ENCODE measurements around the gene SGIP1.

SGIP1 gene

GRCh38 chr1:66528580-66528979, 5.4 kb upstream of the SGIP1 start:
- no peak for DNase-seq (ENCODE audit: low spot score)
- no peaks in the 10 kb centered on the region for H3K9me3 ChIP-seq (ENCODE audit: severe bottlenecking)
- ATAC-seq (ENCODE audit: low read depth) = no peak
- H3K27ac ChIP-seq (ENCODE audit: poor library complexity, severe bottlenecking) = no peak overlapping the region
- TF ChIP-seq, protein P1, sequence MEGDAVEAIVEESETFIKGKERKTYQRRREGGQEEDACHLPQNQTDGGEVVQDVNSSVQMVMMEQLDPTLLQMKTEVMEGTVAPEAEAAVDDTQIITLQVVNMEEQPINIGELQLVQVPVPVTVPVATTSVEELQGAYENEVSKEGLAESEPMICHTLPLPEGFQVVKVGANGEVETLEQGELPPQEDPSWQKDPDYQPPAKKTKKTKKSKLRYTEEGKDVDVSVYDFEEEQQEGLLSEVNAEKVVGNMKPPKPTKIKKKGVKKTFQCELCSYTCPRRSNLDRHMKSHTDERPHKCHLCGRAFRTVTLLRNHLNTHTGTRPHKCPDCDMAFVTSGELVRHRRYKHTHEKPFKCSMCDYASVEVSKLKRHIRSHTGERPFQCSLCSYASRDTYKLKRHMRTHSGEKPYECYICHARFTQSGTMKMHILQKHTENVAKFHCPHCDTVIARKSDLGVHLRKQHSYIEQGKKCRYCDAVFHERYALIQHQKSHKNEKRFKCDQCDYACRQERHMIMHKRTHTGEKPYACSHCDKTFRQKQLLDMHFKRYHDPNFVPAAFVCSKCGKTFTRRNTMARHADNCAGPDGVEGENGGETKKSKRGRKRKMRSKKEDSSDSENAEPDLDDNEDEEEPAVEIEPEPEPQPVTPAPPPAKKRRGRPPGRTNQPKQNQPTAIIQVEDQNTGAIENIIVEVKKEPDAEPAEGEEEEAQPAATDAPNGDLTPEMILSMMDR (IDR thresholded peaks at IDR 0.05; ENCODE audit: poor library complexity, severe bottlenecking) = no peak
- no peaks in the 10 kb centered on the region for H3K36me3 ChIP-seq (ENCODE audit: low read depth)
- no peak overlapping the region for H3K4me3 ChIP-seq (ENCODE audit: severe bottlenecking)
- no peaks in the 10 kb centered on the region for H3K4me1 ChIP-seq (ENCODE audit: insufficient read depth, poor library complexity, severe bottlenecking)
- no peaks in the 10 kb centered on the region for H3K27me3 ChIP-seq (ENCODE audit: insufficient read depth, poor library complexity, severe bottlenecking)

DNA sequence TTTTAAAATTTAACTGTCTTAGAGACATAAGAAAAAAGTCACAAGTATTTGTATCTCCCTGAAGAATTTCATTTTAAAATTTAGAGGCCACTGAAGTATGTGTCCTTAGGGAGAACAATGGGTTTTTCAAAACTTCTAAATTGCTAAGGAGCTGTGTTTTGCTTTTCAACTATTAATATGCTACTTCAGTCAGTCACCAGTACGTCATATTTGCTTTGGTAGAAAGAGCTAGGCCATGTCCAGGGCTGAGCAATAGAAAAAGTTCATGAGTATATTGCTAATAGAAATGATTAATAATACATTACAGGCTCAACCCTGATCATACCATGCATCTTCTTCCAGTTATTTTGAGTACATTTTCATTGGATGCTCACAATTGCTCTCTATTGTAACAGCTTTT, 1.7 kb upstream of the SGIP1 start:
- Histone ChIP-seq H3K9me3 (ENCODE audit: severe bottlenecking) (no peaks in the 10 kb centered on the region), H3K27ac (ENCODE audit: poor library complexity, severe bottlenecking) (no peak overlapping the region), H3K36me3 (ENCODE audit: low read depth) (no peaks in the 10 kb centered on the region), H3K4me3 (ENCODE audit: severe bottlenecking) (no peak overlapping the region), H3K27me3 (ENCODE audit: insufficient read depth, poor library complexity, severe bottlenecking) (no peaks in the 10 kb centered on the region), H3K4me1 (ENCODE audit: insufficient read depth, poor library complexity, severe bottlenecking) (no peaks in the 10 kb centered on the region)
- ATAC-seq (ENCODE audit: low read depth) (no peak), DNase-seq (ENCODE audit: low spot score) (no peak)
- TF ChIP-seq, protein P1 (IDR thresholded peaks at IDR 0.05; ENCODE audit: poor library complexity, severe bottlenecking) = no peak

DNA sequence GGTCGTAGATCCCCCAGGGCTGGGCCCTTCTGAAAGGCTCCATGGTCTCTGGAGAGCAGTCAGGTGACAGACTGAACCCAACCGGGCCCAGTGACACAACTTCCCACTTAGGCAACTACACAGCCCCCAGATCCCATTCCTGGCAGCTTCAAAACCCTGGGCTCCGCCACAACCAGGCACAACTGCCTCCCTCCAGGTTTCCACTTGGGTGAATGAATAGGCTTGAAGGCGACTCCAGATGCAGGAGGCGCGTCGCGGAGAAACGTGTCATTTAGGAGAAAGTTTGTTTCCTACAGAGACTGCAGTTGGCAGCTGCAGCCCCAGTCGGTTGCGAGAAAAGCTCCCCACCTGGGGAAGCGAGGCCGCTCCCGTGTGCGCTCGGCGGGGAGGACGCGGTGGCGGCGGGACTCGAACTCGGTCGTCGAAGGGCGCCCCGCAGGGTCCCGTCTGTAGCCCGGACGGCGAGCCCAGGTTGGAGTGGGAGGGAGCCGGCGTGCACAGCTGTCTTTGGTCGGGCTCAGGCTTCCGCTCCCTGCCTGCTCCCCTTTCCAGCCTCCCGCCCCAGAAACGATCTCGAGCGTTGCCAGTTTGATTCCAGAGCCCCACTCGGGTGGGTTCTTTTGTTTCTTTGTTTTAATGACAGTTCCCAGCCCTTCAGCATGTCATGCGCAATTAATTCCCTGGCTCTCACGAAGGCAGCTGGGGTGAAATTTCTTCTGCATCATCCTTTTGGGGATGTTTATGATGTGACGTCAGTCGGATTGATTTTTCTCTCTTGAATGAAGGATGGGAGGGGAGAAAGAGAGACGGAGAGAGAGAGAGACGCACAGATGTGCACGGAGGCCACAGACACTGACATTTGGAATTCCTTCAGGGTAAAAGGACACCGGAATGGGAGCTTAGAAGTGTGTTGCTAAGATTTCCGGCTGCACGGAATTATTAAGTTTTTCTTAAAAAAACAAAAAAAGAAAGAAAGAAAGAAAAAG, 862 bp upstream of the SGIP1 start:
- peak overlapping the region; percentile 6 for H3K4me3 ChIP-seq (ENCODE audit: severe bottlenecking)
- DNase-seq (ENCODE audit: low spot score) (no peak), ATAC-seq (ENCODE audit: low read depth) (peak; percentile 51)
- no peaks in the 10 kb centered on the region for H3K9me3 ChIP-seq (ENCODE audit: severe bottlenecking)
- no peaks in the 10 kb centered on the region for H3K36me3 ChIP-seq (ENCODE audit: low read depth)
- no peak overlapping the region for H3K27ac ChIP-seq (ENCODE audit: poor library complexity, severe bottlenecking)
- no peaks in the 10 kb centered on the region for H3K4me1 ChIP-seq (ENCODE audit: insufficient read depth, poor library complexity, severe bottlenecking)
- H3K27me3 ChIP-seq (ENCODE audit: insufficient read depth, poor library complexity, severe bottlenecking) = no peaks in the 10 kb centered on the region
- TF ChIP-seq, protein P1 (IDR thresholded peaks at IDR 0.05; ENCODE audit: poor library complexity, severe bottlenecking) = no peak

DNA sequence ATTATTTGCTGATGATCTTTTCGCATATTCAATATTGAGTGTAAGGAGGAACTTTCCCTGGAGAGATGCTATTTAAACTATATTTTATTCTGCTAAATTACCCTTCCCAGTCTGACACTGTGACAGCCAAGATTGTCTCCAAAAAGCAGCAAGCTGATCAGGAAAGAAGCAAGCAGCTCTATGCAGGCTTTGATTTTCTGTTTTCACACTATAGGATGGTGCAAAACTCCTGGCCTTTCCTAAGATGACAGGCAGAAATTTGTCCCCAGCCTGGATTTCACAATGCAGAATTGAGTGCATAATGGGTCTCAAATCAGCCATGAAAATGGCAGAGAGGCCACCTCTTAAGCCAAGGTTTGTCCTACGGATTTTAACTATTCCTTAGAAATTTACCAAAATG, 1.1 kb downstream of the SGIP1 start:
- Histone ChIP-seq H3K27me3 (ENCODE audit: insufficient read depth, poor library complexity, severe bottlenecking) (no peaks in the 10 kb centered on the region), H3K27ac (ENCODE audit: poor library complexity, severe bottlenecking) (no peak overlapping the region), H3K9me3 (ENCODE audit: severe bottlenecking) (no peaks in the 10 kb centered on the region), H3K36me3 (ENCODE audit: low read depth) (no peaks in the 10 kb centered on the region), H3K4me3 (ENCODE audit: severe bottlenecking) (no peak overlapping the region), H3K4me1 (ENCODE audit: insufficient read depth, poor library complexity, severe bottlenecking) (peaks cover 4% of the 10 kb centered on the region)
- DNase-seq (ENCODE audit: low spot score) (no peak), ATAC-seq (ENCODE audit: low read depth) (no peak)
- TF ChIP-seq, protein P1 (IDR thresholded peaks at IDR 0.05; ENCODE audit: poor library complexity, severe bottlenecking) = no peak

- TF ChIP-seq, protein P1 (IDR thresholded peaks at IDR 0.05; ENCODE audit: poor library complexity, severe bottlenecking) = no peak
- Histone ChIP-seq H3K4me3 (ENCODE audit: severe bottlenecking) (no peak overlapping the region), H3K4me1 (ENCODE audit: insufficient read depth, poor library complexity, severe bottlenecking) (peaks cover 4% of the 10 kb centered on the region), H3K36me3 (ENCODE audit: low read depth) (no peaks in the 10 kb centered on the region), H3K27me3 (ENCODE audit: insufficient read depth, poor library complexity, severe bottlenecking) (no peaks in the 10 kb centered on the region), H3K9me3 (ENCODE audit: severe bottlenecking) (no peaks in the 10 kb centered on the region), H3K27ac (ENCODE audit: poor library complexity, severe bottlenecking) (no peak overlapping the region)
- ATAC-seq (ENCODE audit: low read depth) (no peak), DNase-seq (ENCODE audit: low spot score) (no peak)
Measured at GRCh38 chr1:66535853-66536252, 1.9 kb downstream of the SGIP1 start.
